Measurements from ENCODE around the gene PGAP3.
"Not testable (repeated sequence)": the region's sequence is repeated elsewhere in the genome, so short reads cannot be mapped to it uniquely, and the experiment has no call there.

The PGAP3 gene

GRCh38 chr17:39711071-39711470 is 23.2 kb upstream of the PGAP3 start:
- H3K18ac ChIP-seq (ENCODE audit: low read length); H3K4me2 ChIP-seq (ENCODE audit: low read length); H3K9ac ChIP-seq (ENCODE audit: low read length); H2BK5ac ChIP-seq (ENCODE audit: low read length); H3K79me2 ChIP-seq (ENCODE audit: control insufficient read depth, insufficient read depth, low read length); H3K27ac ChIP-seq (ENCODE audit: low read depth, low read length); H3K27me3 ChIP-seq (ENCODE audit: insufficient read depth, low read length, poor library complexity); H4K8ac ChIP-seq (ENCODE audit: low read depth, low read length); H3K4me3 ChIP-seq (ENCODE audit: low read length); H4K5ac ChIP-seq (ENCODE audit: low read length); DNase-seq; H3K4me1 ChIP-seq (ENCODE audit: control insufficient read depth, low read depth, low read length); H3K4ac ChIP-seq (ENCODE audit: low read depth, low read length); H3K79me1 ChIP-seq (ENCODE audit: low read length); H3K23ac ChIP-seq (ENCODE audit: low read length); H3K56ac ChIP-seq (ENCODE audit: low read length); H2BK120ac ChIP-seq (ENCODE audit: low read depth, low read length); H2AK5ac ChIP-seq (ENCODE audit: low read length); H2BK15ac ChIP-seq (replicated peaks; ENCODE audit: low read depth): not testable (repeated sequence)
- H3K36me3 ChIP-seq (ENCODE audit: control insufficient read depth, insufficient read depth, low read length): peaks cover 14% of the 10 kb centered on the region
- WGBS (ENCODE audit: extremely low coverage, insufficient coverage, low lambda C conversion rate): no CpG with 5 or more reads among the region's 11 CpGs

- H3K79me2 ChIP-seq (ENCODE audit: control insufficient read depth, insufficient read depth, low read length): peaks cover 9% of the 10 kb centered on the region
- H3K4me1 ChIP-seq (ENCODE audit: control insufficient read depth, low read depth, low read length): peaks cover under 1% of the 10 kb centered on the region
- H3K9ac ChIP-seq (ENCODE audit: low read length): no peak overlapping the region
- H3K4me3 ChIP-seq (ENCODE audit: low read length): no peak overlapping the region
- no peak overlapping the region for H2BK15ac ChIP-seq (replicated peaks; ENCODE audit: low read depth)
- H2AK5ac ChIP-seq (ENCODE audit: low read length): no peak overlapping the region
- no peak for DNase-seq
- H3K4me2 ChIP-seq (ENCODE audit: low read length): no peak overlapping the region
- peaks cover 14% of the 10 kb centered on the region for H3K36me3 ChIP-seq (ENCODE audit: control insufficient read depth, insufficient read depth, low read length)
- H3K18ac ChIP-seq (ENCODE audit: low read length): no peak overlapping the region
- peaks cover 4% of the 10 kb centered on the region for H3K79me1 ChIP-seq (ENCODE audit: low read length)
- H4K8ac ChIP-seq (ENCODE audit: low read depth, low read length): no peak overlapping the region
- no CpG with 5 or more reads among the region's 20 CpGs for WGBS (ENCODE audit: extremely low coverage, insufficient coverage, low lambda C conversion rate)
- no peak overlapping the region for H2BK5ac ChIP-seq (ENCODE audit: low read length)
- H3K23ac ChIP-seq (ENCODE audit: low read length): no peak overlapping the region
- no peak overlapping the region for H3K27ac ChIP-seq (ENCODE audit: low read depth, low read length)
- no peak overlapping the region for H2BK120ac ChIP-seq (ENCODE audit: low read depth, low read length)
- no peak overlapping the region for H4K5ac ChIP-seq (ENCODE audit: low read length)
- no peak overlapping the region for H3K4ac ChIP-seq (ENCODE audit: low read depth, low read length)
- H3K27me3 ChIP-seq (ENCODE audit: insufficient read depth, low read length, poor library complexity): no peaks in the 10 kb centered on the region
- H3K56ac ChIP-seq (ENCODE audit: low read length): no peak overlapping the region
Measured at GRCh38 chr17:39709998-39710964, 22.4 kb upstream of the PGAP3 start.

- H2AK5ac ChIP-seq (ENCODE audit: low read length): no peak overlapping the region
- H3K56ac ChIP-seq (ENCODE audit: low read length): no peak overlapping the region
- H4K5ac ChIP-seq (ENCODE audit: low read length): no peak overlapping the region
- peaks cover 7% of the 10 kb centered on the region for H3K4me1 ChIP-seq (ENCODE audit: control insufficient read depth, low read depth, low read length)
- H3K4ac ChIP-seq (ENCODE audit: low read depth, low read length): no peak overlapping the region
- no peak overlapping the region for H3K4me2 ChIP-seq (ENCODE audit: low read length)
- no peak overlapping the region for H3K18ac ChIP-seq (ENCODE audit: low read length)
- H2BK15ac ChIP-seq (replicated peaks; ENCODE audit: low read depth): no peak overlapping the region
- no peak overlapping the region for H2BK5ac ChIP-seq (ENCODE audit: low read length)
- no CpG with 5 or more reads among the region's 14 CpGs for WGBS (ENCODE audit: extremely low coverage, insufficient coverage, low lambda C conversion rate)
- peaks cover 14% of the 10 kb centered on the region for H3K36me3 ChIP-seq (ENCODE audit: control insufficient read depth, insufficient read depth, low read length)
- H3K27ac ChIP-seq (ENCODE audit: low read depth, low read length): no peak overlapping the region
- H3K79me1 ChIP-seq (ENCODE audit: low read length): peaks cover 7% of the 10 kb centered on the region
- peaks cover 16% of the 10 kb centered on the region for H3K79me2 ChIP-seq (ENCODE audit: control insufficient read depth, insufficient read depth, low read length)
- H4K8ac ChIP-seq (ENCODE audit: low read depth, low read length): no peak overlapping the region
- no peak overlapping the region for H2BK120ac ChIP-seq (ENCODE audit: low read depth, low read length)
- no peak overlapping the region for H3K23ac ChIP-seq (ENCODE audit: low read length)
- H3K27me3 ChIP-seq (ENCODE audit: insufficient read depth, low read length, poor library complexity): no peaks in the 10 kb centered on the region
- H3K4me3 ChIP-seq (ENCODE audit: low read length): no peak overlapping the region
- H3K9ac ChIP-seq (ENCODE audit: low read length): no peak overlapping the region
- DNase-seq: no peak
Measured at GRCh38 chr17:39709319-39709997, 21.6 kb upstream of the PGAP3 start.

GRCh38 chr17:39706921-39707337 is 19.1 kb upstream of the PGAP3 start:
- Histone ChIP-seq H3K18ac (ENCODE audit: low read length) (no peak overlapping the region), H3K27ac (ENCODE audit: low read depth, low read length) (no peak overlapping the region), H3K4me2 (ENCODE audit: low read length) (no peak overlapping the region), H3K9ac (ENCODE audit: low read length) (no peak overlapping the region), H3K27me3 (ENCODE audit: insufficient read depth, low read length, poor library complexity) (no peaks in the 10 kb centered on the region), H3K56ac (ENCODE audit: low read length) (no peak overlapping the region), H3K36me3 (ENCODE audit: control insufficient read depth, insufficient read depth, low read length) (peaks cover 11% of the 10 kb centered on the region), H2AK5ac (ENCODE audit: low read length) (no peak overlapping the region), H2BK5ac (ENCODE audit: low read length) (no peak overlapping the region), H3K23ac (ENCODE audit: low read length) (no peak overlapping the region), H4K8ac (ENCODE audit: low read depth, low read length) (no peak overlapping the region), H2BK15ac (replicated peaks; ENCODE audit: low read depth) (no peak overlapping the region), H4K5ac (ENCODE audit: low read length) (no peak overlapping the region), H3K79me1 (ENCODE audit: low read length) (peaks cover 9% of the 10 kb centered on the region), H3K4ac (ENCODE audit: low read depth, low read length) (no peak overlapping the region), H2BK120ac (ENCODE audit: low read depth, low read length) (no peak overlapping the region), H3K4me3 (ENCODE audit: low read length) (no peak overlapping the region), H3K79me2 (ENCODE audit: control insufficient read depth, insufficient read depth, low read length) (peaks cover 38% of the 10 kb centered on the region), H3K4me1 (ENCODE audit: control insufficient read depth, low read depth, low read length) (peaks cover 8% of the 10 kb centered on the region)
- no CpG with 5 or more reads among the region's 7 CpGs for WGBS (ENCODE audit: extremely low coverage, insufficient coverage, low lambda C conversion rate)
- no peak for DNase-seq

GRCh38 chr17:39706383-39706782 is 18.5 kb upstream of the PGAP3 start:
- Histone ChIP-seq H2BK5ac (ENCODE audit: low read length) (no peak overlapping the region), H3K4ac (ENCODE audit: low read depth, low read length) (no peak overlapping the region), H3K18ac (ENCODE audit: low read length) (no peak overlapping the region), H3K9ac (ENCODE audit: low read length) (no peak overlapping the region), H3K27ac (ENCODE audit: low read depth, low read length) (no peak overlapping the region), H2AK5ac (ENCODE audit: low read length) (no peak overlapping the region), H3K56ac (ENCODE audit: low read length) (no peak overlapping the region), H3K4me3 (ENCODE audit: low read length) (no peak overlapping the region), H3K4me1 (ENCODE audit: control insufficient read depth, low read depth, low read length) (peaks cover 8% of the 10 kb centered on the region), H3K4me2 (ENCODE audit: low read length) (no peak overlapping the region), H4K5ac (ENCODE audit: low read length) (no peak overlapping the region), H3K79me1 (ENCODE audit: low read length) (peaks cover 10% of the 10 kb centered on the region), H3K79me2 (ENCODE audit: control insufficient read depth, insufficient read depth, low read length) (peaks cover 43% of the 10 kb centered on the region), H3K36me3 (ENCODE audit: control insufficient read depth, insufficient read depth, low read length) (peaks cover 10% of the 10 kb centered on the region), H2BK15ac (replicated peaks; ENCODE audit: low read depth) (no peak overlapping the region), H3K23ac (ENCODE audit: low read length) (no peak overlapping the region), H4K8ac (ENCODE audit: low read depth, low read length) (no peak overlapping the region), H3K27me3 (ENCODE audit: insufficient read depth, low read length, poor library complexity) (no peaks in the 10 kb centered on the region), H2BK120ac (ENCODE audit: low read depth, low read length) (no peak overlapping the region)
- WGBS (ENCODE audit: extremely low coverage, insufficient coverage, low lambda C conversion rate): no CpG with 5 or more reads among the region's 8 CpGs
- DNase-seq: no peak
